Measurements from ENCODE around the gene CDC27.
"Not testable (repeated sequence)": the region's sequence is repeated elsewhere in the genome, so short reads cannot be mapped to it uniquely, and the experiment has no call there.

CDC27 gene, protein sequence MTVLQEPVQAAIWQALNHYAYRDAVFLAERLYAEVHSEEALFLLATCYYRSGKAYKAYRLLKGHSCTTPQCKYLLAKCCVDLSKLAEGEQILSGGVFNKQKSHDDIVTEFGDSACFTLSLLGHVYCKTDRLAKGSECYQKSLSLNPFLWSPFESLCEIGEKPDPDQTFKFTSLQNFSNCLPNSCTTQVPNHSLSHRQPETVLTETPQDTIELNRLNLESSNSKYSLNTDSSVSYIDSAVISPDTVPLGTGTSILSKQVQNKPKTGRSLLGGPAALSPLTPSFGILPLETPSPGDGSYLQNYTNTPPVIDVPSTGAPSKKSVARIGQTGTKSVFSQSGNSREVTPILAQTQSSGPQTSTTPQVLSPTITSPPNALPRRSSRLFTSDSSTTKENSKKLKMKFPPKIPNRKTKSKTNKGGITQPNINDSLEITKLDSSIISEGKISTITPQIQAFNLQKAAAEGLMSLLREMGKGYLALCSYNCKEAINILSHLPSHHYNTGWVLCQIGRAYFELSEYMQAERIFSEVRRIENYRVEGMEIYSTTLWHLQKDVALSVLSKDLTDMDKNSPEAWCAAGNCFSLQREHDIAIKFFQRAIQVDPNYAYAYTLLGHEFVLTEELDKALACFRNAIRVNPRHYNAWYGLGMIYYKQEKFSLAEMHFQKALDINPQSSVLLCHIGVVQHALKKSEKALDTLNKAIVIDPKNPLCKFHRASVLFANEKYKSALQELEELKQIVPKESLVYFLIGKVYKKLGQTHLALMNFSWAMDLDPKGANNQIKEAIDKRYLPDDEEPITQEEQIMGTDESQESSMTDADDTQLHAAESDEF

GRCh38 chr17:47188876-47189731 is at the start of gene CDC27:
Gene CDC27, minus strand, starts transcription at chr17:47189295. Its CDS starts 123 bp downstream, at chr17:47189172.
- FAIRE-seq = peak; percentile 93

GRCh38 chr17:47238321-47239010 is 49.4 kb upstream of the CDC27 start:
- no peak for FAIRE-seq

GRCh38 chr17:47237841-47238240 is 48.7 kb upstream of the CDC27 start:
- FAIRE-seq = no peak

DNA sequence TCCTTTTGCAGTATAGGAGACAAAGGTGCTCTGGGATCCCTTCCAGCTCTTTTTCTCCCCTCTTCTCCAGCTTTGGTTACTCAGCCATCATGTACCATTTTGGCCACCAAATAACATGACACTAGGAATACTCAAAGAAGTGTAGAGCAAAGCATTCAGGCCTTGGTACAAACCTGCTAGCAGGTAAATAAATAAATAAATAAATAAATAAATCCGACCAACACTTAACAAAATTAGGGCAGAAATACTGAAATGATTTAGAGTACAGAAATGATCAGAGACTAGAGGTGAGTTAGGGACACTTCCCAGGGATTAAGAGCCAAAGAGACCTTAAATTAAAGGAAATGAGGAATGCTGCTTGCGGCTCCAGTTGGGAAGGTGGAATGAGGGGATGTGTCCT is 46.8 kb upstream of the CDC27 start:
- no peak for FAIRE-seq

DNA sequence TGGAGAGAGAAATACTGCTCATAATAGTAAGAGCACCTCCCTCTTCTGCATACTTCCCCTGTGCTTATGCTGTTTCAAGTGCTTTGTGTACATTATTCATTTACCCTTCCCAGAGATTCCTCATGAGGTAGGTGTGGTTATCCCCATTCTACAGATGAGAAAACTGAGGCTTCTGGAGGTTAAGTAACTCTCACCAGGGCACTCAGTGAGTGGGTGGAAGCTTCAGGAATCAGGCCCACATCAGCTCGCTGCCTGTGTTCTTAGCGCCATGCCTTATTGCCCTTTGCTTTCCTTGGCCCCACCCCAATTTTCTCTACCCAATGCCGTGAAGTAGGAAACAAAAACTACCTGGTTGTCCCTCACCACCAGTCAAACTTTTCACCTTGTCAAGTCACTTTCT is 46.4 kb upstream of the CDC27 start:
- FAIRE-seq = no peak

DNA sequence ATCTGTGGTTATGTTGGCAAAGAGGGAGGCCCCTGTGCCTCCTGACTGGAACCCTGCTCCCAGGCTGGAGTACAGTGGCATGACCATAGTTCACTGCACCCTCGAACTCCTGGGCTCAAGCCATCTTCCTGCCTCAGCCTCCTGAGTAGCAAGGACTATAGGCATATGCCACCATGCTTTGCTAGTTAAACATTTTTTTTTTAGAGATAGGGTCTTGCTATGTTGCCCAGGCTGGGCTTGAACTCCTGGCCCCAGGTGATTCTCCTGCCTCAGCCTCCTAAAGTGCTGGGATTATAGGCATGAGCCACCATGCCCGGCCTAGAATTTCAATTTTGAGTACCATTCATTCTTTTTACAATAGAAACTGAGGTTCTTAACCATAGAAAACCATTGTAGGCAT is 43.4 kb upstream of the CDC27 start:
- no peak for FAIRE-seq

DNA sequence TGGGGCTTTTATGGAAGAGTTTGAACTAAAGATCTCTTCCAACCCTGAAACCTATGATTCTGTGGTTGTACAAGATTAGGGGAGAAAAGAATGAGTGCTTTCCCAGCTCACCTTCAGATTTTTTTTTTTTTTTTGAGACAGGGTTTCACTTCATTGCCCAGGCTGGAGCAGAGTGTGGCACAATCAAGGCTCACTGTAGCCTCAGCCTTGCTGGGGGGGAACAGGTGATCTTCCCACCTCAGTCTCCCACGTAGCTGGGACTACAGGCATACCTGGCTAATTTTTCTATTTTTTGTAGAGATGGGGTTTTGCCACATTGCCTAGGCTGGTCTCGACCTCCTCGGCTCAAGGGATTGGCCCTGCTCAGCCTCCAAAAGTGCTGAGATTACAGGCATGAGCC is 42.8 kb upstream of the CDC27 start:
- FAIRE-seq = no peak

- FAIRE-seq = no peak
Measured at GRCh38 chr17:47231334-47231733, 42.2 kb upstream of the CDC27 start.

DNA sequence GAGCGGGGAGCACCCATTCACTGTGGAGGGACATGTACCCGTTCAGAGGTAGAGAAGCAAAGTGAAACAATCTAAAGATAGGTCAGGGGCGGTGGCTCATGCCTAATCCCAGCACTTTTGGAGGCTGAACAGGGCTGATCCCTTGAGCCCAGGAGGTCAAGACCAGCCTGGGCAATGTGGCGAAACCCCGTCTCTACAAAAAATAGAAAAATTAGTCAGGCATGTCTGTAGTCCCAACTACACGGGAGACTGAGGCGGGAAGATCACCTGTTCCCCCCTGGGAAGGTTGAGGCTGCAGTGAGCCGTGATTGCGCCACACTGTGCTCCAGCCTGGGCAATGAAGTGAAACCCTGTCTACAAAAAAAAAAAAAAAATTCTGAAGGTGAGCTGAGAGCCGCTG is 41.8 kb upstream of the CDC27 start:
- no peak for FAIRE-seq

- peak; percentile 31 for FAIRE-seq
Measured at GRCh38 chr17:47229535-47230443, 40.7 kb upstream of the CDC27 start.

DNA sequence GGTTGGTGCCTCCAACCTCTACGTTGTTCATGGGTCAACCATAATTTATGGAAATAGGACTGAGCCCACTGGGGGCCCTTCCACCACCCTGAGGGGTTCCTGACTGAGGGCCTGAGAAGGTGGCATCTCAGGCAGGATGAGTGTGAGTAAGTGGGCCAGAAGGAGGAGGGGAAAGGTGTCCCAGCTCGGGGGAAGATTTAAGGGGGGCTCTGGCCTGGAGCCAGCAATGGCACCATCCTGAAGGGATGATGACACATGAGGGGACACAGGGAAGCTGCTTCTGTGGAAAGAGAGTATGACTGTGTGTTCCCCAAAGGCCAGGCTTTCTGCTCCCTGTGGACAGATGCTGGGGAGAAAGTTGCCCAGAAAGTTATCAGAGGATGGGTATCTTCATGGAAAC is 38.8 kb upstream of the CDC27 start:
- no peak for FAIRE-seq

- FAIRE-seq = no peak
Measured at GRCh38 chr17:47225911-47226688, 37.0 kb upstream of the CDC27 start.

GRCh38 chr17:47225436-47225858 is 36.4 kb upstream of the CDC27 start:
- FAIRE-seq = no peak

GRCh38 chr17:47224966-47225365 is 35.9 kb upstream of the CDC27 start:
- no peak for FAIRE-seq

DNA sequence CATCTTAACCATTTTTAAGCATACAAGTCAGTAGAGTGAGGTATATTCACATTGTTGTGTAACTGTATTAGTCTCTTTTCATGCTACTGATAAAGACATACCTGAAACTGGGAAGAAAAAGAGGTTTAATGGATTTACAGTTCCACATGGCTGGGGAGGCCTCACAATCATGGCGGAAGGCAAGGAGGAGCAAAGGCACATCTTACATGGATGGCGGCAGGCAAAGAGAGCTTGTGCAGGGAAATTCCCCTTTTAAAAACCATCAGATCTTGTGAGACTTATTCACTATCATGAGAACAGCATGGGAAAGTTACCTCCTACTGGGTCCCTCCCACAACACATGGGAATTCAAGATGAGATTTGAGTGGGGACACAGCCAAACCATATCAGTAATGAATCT is 35.0 kb upstream of the CDC27 start:
- FAIRE-seq = not testable (repeated sequence)

DNA sequence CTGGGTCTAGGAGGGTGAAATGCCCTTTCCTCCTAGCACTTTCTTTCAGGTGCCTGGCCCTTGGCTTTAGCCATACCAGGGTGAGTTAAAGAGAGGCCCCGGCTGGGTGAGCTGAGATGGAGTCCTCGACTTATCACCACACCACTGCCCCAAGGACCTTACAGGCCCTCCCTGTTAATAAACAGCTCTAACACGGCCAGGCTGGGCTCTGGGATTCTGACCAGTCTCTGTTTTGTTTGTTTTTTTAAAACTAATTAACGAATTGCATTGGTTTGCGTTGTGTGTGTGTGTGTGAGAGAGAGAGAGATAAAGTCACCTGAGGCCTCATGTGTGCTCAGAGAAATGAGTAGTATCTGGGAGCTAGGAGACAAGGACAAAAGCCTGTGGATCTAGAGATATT is 34.4 kb upstream of the CDC27 start:
- FAIRE-seq = no peak

GRCh38 chr17:47223007-47223406 is 33.9 kb upstream of the CDC27 start:
- FAIRE-seq = no peak

- FAIRE-seq = no peak
Measured at GRCh38 chr17:47222047-47222446, 33.0 kb upstream of the CDC27 start.

GRCh38 chr17:47221154-47221553 is 32.1 kb upstream of the CDC27 start:
- no peak for FAIRE-seq

DNA sequence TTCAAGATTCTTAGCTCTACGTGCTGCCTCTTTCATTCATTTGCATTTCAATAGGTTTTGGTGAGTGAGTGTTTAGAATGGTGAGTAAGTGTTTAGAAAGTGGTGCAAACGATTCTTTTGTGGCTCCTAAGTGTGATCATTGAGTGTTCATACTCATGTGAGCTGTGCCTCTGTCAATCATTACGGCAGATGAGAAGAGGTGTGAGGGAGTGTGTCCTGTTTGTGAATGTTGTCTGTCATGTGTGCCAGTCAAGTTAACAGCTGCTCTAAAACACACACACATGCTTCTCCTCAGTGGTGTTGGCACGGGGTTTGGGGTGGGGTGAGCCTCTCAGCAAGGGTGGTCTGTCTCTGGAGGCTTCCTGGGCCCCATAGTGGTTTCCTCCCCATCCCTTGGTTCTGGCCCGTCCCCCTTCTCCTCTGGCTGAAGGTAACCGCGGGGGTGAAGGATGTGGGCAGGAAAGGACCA is 31.5 kb upstream of the CDC27 start:
- FAIRE-seq = no peak
